DND-41 (cell line): ENCODE results near the gene IFI27L1.
"Not testable (repeated sequence)": the region's sequence is repeated elsewhere in the genome, so short reads cannot be mapped to it uniquely, and the experiment has no call there.

Experiments
- ATAC-seq: fragments of 200-7000 bp; cut with Tn5 transposase; 3 replicates; pipeline ENCODE4 v1.9.1; 2021; ENCODE audit warnings: low read depth; ENCODE audit not compliant: insufficient read depth
- DNase-seq: peaks from one replicate; pipeline ENCODE4 v3.0.0-alpha.2; 2020
- H2AFZ ChIP-seq: 2 replicates; pipeline ENCODE4 v1.6.0; 2012; ENCODE audit warnings: low read depth, low read length
- H3K27ac ChIP-seq: 2 replicates; pipeline ENCODE4 v1.5.1; 2012; ENCODE audit warnings: low read length, inconsistent platforms
- H3K27me3 ChIP-seq: fragments of 200-600 bp; sonication (generic); 2 replicates; pipeline ENCODE4 v1.6.0; 2012; ENCODE audit warnings: low read length, mild to moderate bottlenecking, inconsistent platforms; ENCODE audit not compliant: insufficient read depth, poor library complexity
- H3K36me3 ChIP-seq: 2 replicates; pipeline ENCODE4 v1.5.1; 2012; ENCODE audit warnings: low read length, inconsistent platforms; ENCODE audit not compliant: insufficient read depth
- H3K4me1 ChIP-seq: 2 replicates; pipeline ENCODE4 v1.5.1; 2012; ENCODE audit warnings: mild to moderate bottlenecking, low read length; ENCODE audit not compliant: insufficient read depth
- H3K4me2 ChIP-seq: 2 replicates; pipeline ENCODE4 v1.6.0; 2012; ENCODE audit warnings: mild to moderate bottlenecking, moderate library complexity, low read length, inconsistent platforms; ENCODE audit not compliant: insufficient read depth
- H3K4me3 ChIP-seq, 2 experiments: fragments of 200-600 bp in 1 of 2; shearing (Covaris generic) in 1 of 2; 2 replicates each; pipeline ENCODE4 v1.5.1; 2012 to 2016; ENCODE audit warnings: inconsistent platforms in 2 of 2, low read length in 2 of 2, mild to moderate bottlenecking in 2 of 2, low read depth in 1 of 2, moderate library complexity in 1 of 2
- H3K79me2 ChIP-seq: 2 replicates; pipeline ENCODE4 v1.6.0; 2012; ENCODE audit warnings: low read length, inconsistent platforms; ENCODE audit not compliant: insufficient read depth
- H3K9ac ChIP-seq: 2 replicates; pipeline ENCODE4 v1.6.0; 2012; ENCODE audit warnings: low read depth, mild to moderate bottlenecking, inconsistent platforms, low read length, moderate library complexity
- H3K9me3 ChIP-seq: 2 replicates; pipeline ENCODE4 v1.5.1; 2012; ENCODE audit warnings: low read length, moderate library complexity, mild to moderate bottlenecking, inconsistent platforms; ENCODE audit not compliant: insufficient read depth, severe bottlenecking
- H4K20me1 ChIP-seq: 2 replicates; pipeline ENCODE4 v1.6.0; 2012; ENCODE audit warnings: low read length; ENCODE audit not compliant: insufficient read depth
- CTCF ChIP-seq: IDR thresholded peaks from 2 replicates; pipeline ENCODE4 v1.5.1; 2012; ENCODE audit warnings: borderline replicate concordance, low read length, moderate library complexity, mild to moderate bottlenecking; ENCODE audit not compliant: poor library complexity, severe bottlenecking; ENCODE audit errors: extremely low read depth
- EZH2 ChIP-seq: IDR thresholded peaks from 3 replicates; pipeline ENCODE4 v1.6.1; 2012; ENCODE audit warnings: borderline replicate concordance, low read depth, mild to moderate bottlenecking, moderate library complexity, low read length, inconsistent platforms; ENCODE audit not compliant: severe bottlenecking

The IFI27L1 gene

GRCh38 chr14:94059998-94060397 is 21.1 kb upstream of the IFI27L1 start:
- Histone ChIP-seq H3K4me1 (no peaks in the 10 kb centered on the region), H3K4me3 (no peak overlapping the region), H3K4me2 (no peak overlapping the region), H3K79me2 (peaks cover 52% of the 10 kb centered on the region), H3K9me3 (no peaks in the 10 kb centered on the region), H4K20me1 (peaks cover 74% of the 10 kb centered on the region), H3K9ac (no peak overlapping the region), H3K36me3 (peaks cover 87% of the 10 kb centered on the region), H3K27me3 (no peaks in the 10 kb centered on the region), H3K27ac (no peak overlapping the region), H2AFZ (no peak overlapping the region)
- no peak for TF ChIP-seq CTCF
- no peak for TF ChIP-seq EZH2
- no peak for ATAC-seq
- no peak for DNase-seq

- Histone ChIP-seq H3K4me1 (no peaks in the 10 kb centered on the region), H3K27ac (no peak overlapping the region), H3K4me3 (no peak overlapping the region), H3K4me2 (no peak overlapping the region), H3K27me3 (no peaks in the 10 kb centered on the region), H3K9me3 (no peaks in the 10 kb centered on the region), H2AFZ (no peak overlapping the region), H3K9ac (no peak overlapping the region), H4K20me1 (peaks cover 86% of the 10 kb centered on the region), H3K79me2 (peaks cover 76% of the 10 kb centered on the region), H3K36me3 (peaks cover 67% of the 10 kb centered on the region)
- no peak for ATAC-seq
- no peak for DNase-seq
- TF ChIP-seq EZH2 (no peak), CTCF (no peak)
Measured at GRCh38 chr14:94062344-94062940, 18.7 kb upstream of the IFI27L1 start.

GRCh38 chr14:94066089-94066676 is 14.9 kb upstream of the IFI27L1 start:
- H2AFZ ChIP-seq = no peak overlapping the region
- no peak overlapping the region for H3K4me3 ChIP-seq
- TF ChIP-seq EZH2 (no peak), CTCF (no peak)
- no peaks in the 10 kb centered on the region for H3K9me3 ChIP-seq
- no peak overlapping the region for H3K9ac ChIP-seq
- peaks cover 30% of the 10 kb centered on the region for H3K36me3 ChIP-seq
- no peak overlapping the region for H3K27ac ChIP-seq
- no peaks in the 10 kb centered on the region for H3K27me3 ChIP-seq
- no peaks in the 10 kb centered on the region for H3K4me1 ChIP-seq
- H4K20me1 ChIP-seq = peaks cover 62% of the 10 kb centered on the region
- peaks cover 94% of the 10 kb centered on the region for H3K79me2 ChIP-seq
- DNase-seq (no peak), ATAC-seq (no peak; the same call in 2 of the 3 replicates)
- no peak overlapping the region for H3K4me2 ChIP-seq

- H3K4me3 ChIP-seq, H3K4me2 ChIP-seq, ATAC-seq, H3K27me3 ChIP-seq, H3K27ac ChIP-seq, H3K9ac ChIP-seq, H2AFZ ChIP-seq, DNase-seq: not testable (repeated sequence)
- Histone ChIP-seq H3K9me3 (peaks cover 10% of the 10 kb centered on the region), H3K79me2 (peaks cover 99% of the 10 kb centered on the region), H3K36me3 (peaks cover 27% of the 10 kb centered on the region), H4K20me1 (peaks cover 21% of the 10 kb centered on the region; the same call in 1 of the 2 replicates), H3K4me1 (peaks cover 12% of the 10 kb centered on the region)
Measured at GRCh38 chr14:94072076-94072475, 9.0 kb upstream of the IFI27L1 start.
